A673 (cell line): ENCODE results near the gene ARMC6. TPM values are rescaled to one million over a fixed set of nuclear protein-coding genes. Genes with fewer than 3 reads are reported as not detected.

ENCODE experiments used
- BruUV-seq: library from RNA; stranded (reverse); fragments of 400-500 nt; replicated peaks from 2 replicates; lab custom pipeline; 2021; lab: Mats Ljungman, UMichigan
- CTCF ChIA-PET: fragments of 300-600 bp; sonication (Branson Sonifier 250); formaldehyde crosslinking; loops from one replicate; lab custom pipeline; 2022; ENCODE audit warnings: antibody characterized with exemption; lab: Charles Lee
- POLR2A ChIA-PET: fragments of 300-600 bp; sonication (Branson Sonifier 250); formaldehyde crosslinking; loops from one replicate; lab custom pipeline; 2022; ENCODE audit warnings: antibody characterized with exemption; ENCODE audit not compliant: low non-redundant PET; lab: Charles Lee
- DNase-seq: peaks from one replicate; pipeline ENCODE4 v3.0.0-alpha.2; 2015; ENCODE audit warnings: low spot score
- H3K27ac ChIP-seq: fragments of 200-600 bp; sonication (generic); 2 replicates; pipeline ENCODE4 v1.5.1; 2016; ENCODE audit warnings: mixed run types, low read depth, mild to moderate bottlenecking, mixed read lengths, antibody characterized with exemption, low read length; ENCODE audit not compliant: poor library complexity, severe bottlenecking
- H3K27me3 ChIP-seq: fragments of 200-600 bp; sonication (generic); replicated peaks from 2 replicates; pipeline ENCODE4 v1.6.1; 2017; ENCODE audit warnings: mixed run types, low read depth, mild to moderate bottlenecking, mixed read lengths, antibody characterized with exemption, low read length; ENCODE audit not compliant: insufficient read depth, poor library complexity
- H3K36me3 ChIP-seq: fragments of 200-600 bp; sonication (generic); 2 replicates; pipeline ENCODE4 v1.6.1; 2016; ENCODE audit warnings: mixed run types, mild to moderate bottlenecking, mixed read lengths, antibody characterized with exemption, low read length; ENCODE audit not compliant: insufficient read depth, poor library complexity, severe bottlenecking
- H3K4me1 ChIP-seq: fragments of 200-600 bp; sonication (generic); 2 replicates; pipeline ENCODE4 v1.6.1; 2017; ENCODE audit warnings: mixed run types, mild to moderate bottlenecking, mixed read lengths, antibody characterized with exemption, low read length; ENCODE audit not compliant: insufficient read depth, poor library complexity, severe bottlenecking
- H3K4me3 ChIP-seq: fragments of 200-600 bp; sonication (generic); 2 replicates; pipeline ENCODE4 v1.5.1; 2016; ENCODE audit warnings: low read depth, mixed run types, mild to moderate bottlenecking, mixed read lengths, low read length; ENCODE audit not compliant: poor library complexity, severe bottlenecking
- H3K9me3 ChIP-seq: fragments of 200-600 bp; sonication (generic); 2 replicates; pipeline ENCODE4 v1.6.1; 2016; ENCODE audit warnings: mixed run types, low read depth, mild to moderate bottlenecking, mixed read lengths, antibody characterized with exemption, low read length; ENCODE audit not compliant: poor library complexity, severe bottlenecking
- CTCF ChIP-seq: fragments of 300-800, 200-600 bp; sonication (generic); conservative IDR thresholded peaks from 2 replicates; pipeline ENCODE4 v1.5.1; 2017; ENCODE audit warnings: low read depth, mild to moderate bottlenecking, antibody characterized with exemption, low read length, moderate library complexity, mixed read lengths
- EZH2 ChIP-seq: fragments of 200-600 bp; sonication (generic); IDR thresholded peaks from 2 replicates; pipeline ENCODE4 v1.6.1; 2017; ENCODE audit warnings: borderline replicate concordance, low read depth, mild to moderate bottlenecking, mixed read lengths, antibody characterized with exemption, low read length; ENCODE audit not compliant: poor library complexity, severe bottlenecking
- intact Hi-C: fragments of 100-400 bp; cut with micrococcal nuclease; formaldehyde crosslinking; loops from one replicate; pipeline ENCODE4 v1.10.0; 2022; ENCODE audit not compliant: unreplicated experiment
- total RNA-seq: library from RNA; stranded (reverse); gene quantifications from 2 replicates; pipeline ENCODE4 v1.2.3, GENCODE V29; 2021

The ARMC6 gene
- total RNA-seq, 1 experiment from 2014 or later = 62.7 TPM

- BruUV-seq = no TSS peak
These were observed 22.3 kb downstream of the ARMC6 start for GRCh38 chr19:19055701-19056100.

GRCh38 chr19:19056636-19057275 is 23.4 kb downstream of the ARMC6 start:
- CTCF ChIA-PET = interaction anchor here (0.7 kb wide), 1 partner anchor 28 kb away, joined by 7 read pairs; no protein-coding TSS in a partner anchor

More at GRCh38 chr19:19055701-19056100, 22.3 kb downstream of the ARMC6 start:
- no peak overlapping the region for H3K27ac ChIP-seq
- ChIA-PET POLR2A (no interaction called here), CTCF (no interaction called here)
- H3K4me3 ChIP-seq = no peak overlapping the region
- H3K27me3 ChIP-seq = no peaks in the 10 kb centered on the region
- no peaks in the 10 kb centered on the region for H3K9me3 ChIP-seq
- peaks cover 45% of the 10 kb centered on the region for H3K36me3 ChIP-seq
- no peak for DNase-seq
- TF ChIP-seq EZH2 = no peak
- TF ChIP-seq CTCF = no peak
- no peaks in the 10 kb centered on the region for H3K4me1 ChIP-seq
- intact Hi-C loops = no loop called here

GRCh38 chr19:19057317-19057716 is 23.9 kb downstream of the ARMC6 start:
- CTCF ChIA-PET = no interaction called here
- Histone ChIP-seq H3K27me3 (no peaks in the 10 kb centered on the region), H3K36me3 (peaks cover 34% of the 10 kb centered on the region), H3K27ac (no peak overlapping the region), H3K4me1 (no peaks in the 10 kb centered on the region), H3K9me3 (no peaks in the 10 kb centered on the region), H3K4me3 (no peak overlapping the region)
- no TSS peak for BruUV-seq
- POLR2A ChIA-PET = no interaction called here
- no peak for TF ChIP-seq CTCF
- TF ChIP-seq EZH2 = no peak
- no peak for DNase-seq
- intact Hi-C loops = no loop called here

More at GRCh38 chr19:19056636-19057275, 23.4 kb downstream of the ARMC6 start:
- DNase-seq = no peak
- Histone ChIP-seq H3K4me1 (no peaks in the 10 kb centered on the region), H3K27ac (no peak overlapping the region), H3K27me3 (no peaks in the 10 kb centered on the region), H3K9me3 (no peaks in the 10 kb centered on the region), H3K4me3 (no peak overlapping the region), H3K36me3 (peaks cover 40% of the 10 kb centered on the region)
- BruUV-seq = no TSS peak
- intact Hi-C loops = no loop called here
- POLR2A ChIA-PET = no interaction called here
- TF ChIP-seq CTCF = no peak
- no peak for TF ChIP-seq EZH2
